Ramos (cell line): Measurements from ENCODE around the gene NDP.
"Not testable (repeated sequence)": the region's sequence is repeated elsewhere in the genome, so short reads cannot be mapped to it uniquely, and the experiment has no call there.

Experiments used
- in situ Hi-C: fragments of 300-500 bp; cut with MboI; formaldehyde crosslinking; loops from one replicate; pipeline ENCODE4 v1.14.3; 2022; ENCODE audit warnings: low sequenced_read_pairs; ENCODE audit not compliant: unreplicated experiment

NDP gene

GRCh38 chrX:43971966-43972961 lies 926 bp downstream of the NDP start:
- in situ Hi-C loops = no loop called here

- in situ Hi-C loops = no loop called here
These were observed 2.7 kb downstream of the NDP start for GRCh38 chrX:43970528-43970927.

GRCh38 chrX:43969504-43970501 lies 3.4 kb downstream of the NDP start:
- in situ Hi-C loops = no loop called here

- in situ Hi-C loops = no loop called here
These were observed 4.8 kb downstream of the NDP start for GRCh38 chrX:43968359-43968781.

GRCh38 chrX:43964936-43965335 lies 8.3 kb downstream of the NDP start:
- in situ Hi-C loops = no loop called here

GRCh38 chrX:43963726-43964125 lies 9.5 kb downstream of the NDP start:
- in situ Hi-C loops = no loop called here

- in situ Hi-C loops = no loop called here
These were observed 10.6 kb downstream of the NDP start for GRCh38 chrX:43962636-43963035.

GRCh38 chrX:43961699-43962098 lies 11.5 kb downstream of the NDP start:
- in situ Hi-C loops = no loop called here

GRCh38 chrX:43958529-43958928 lies 14.7 kb downstream of the NDP start:
- in situ Hi-C loops = no loop called here

GRCh38 chrX:43956034-43956433 lies 17.2 kb downstream of the NDP start:
- in situ Hi-C loops = no loop called here

GRCh38 chrX:43953218-43953617 lies 20.0 kb downstream of the NDP start:
- in situ Hi-C loops = no loop called here

- in situ Hi-C loops = no loop called here
These were observed 23.5 kb downstream of the NDP start for GRCh38 chrX:43949669-43950068.

GRCh38 chrX:43940816-43941474 lies 32.2 kb downstream of the NDP start:
- in situ Hi-C loops = no loop called here

GRCh38 chrX:43939187-43939926 lies 33.8 kb downstream of the NDP start:
- in situ Hi-C loops = no loop called here

GRCh38 chrX:43922032-43922431 lies 51.2 kb downstream of the NDP start:
- in situ Hi-C loops = not testable (repeated sequence)

- in situ Hi-C loops = not testable (repeated sequence)
These were observed 62.4 kb downstream of the NDP start for GRCh38 chrX:43910772-43911171.

- in situ Hi-C loops = no loop called here
These were observed 63.2 kb downstream of the NDP start for GRCh38 chrX:43910012-43910411.

- in situ Hi-C loops = no loop called here
These were observed 64.0 kb downstream of the NDP start for GRCh38 chrX:43909141-43909540.
